Measurements from ENCODE around the gene PDE7B.

PDE7B gene

GRCh38 chr6:135814043-135814442, 37.5 kb upstream of the PDE7B start:
- peak overlapping the region; percentile 31 for H3K27ac ChIP-seq
- TF ChIP-seq ZFX (IDR thresholded peaks at IDR 0.05; ENCODE audit: borderline replicate concordance) = no peak
- TF ChIP-seq CTCF (IDR thresholded peaks at IDR 0.05) = no peak

- TF ChIP-seq CTCF (IDR thresholded peaks at IDR 0.05) = no peak
- TF ChIP-seq ZFX (IDR thresholded peaks at IDR 0.05; ENCODE audit: borderline replicate concordance) = no peak
These were observed 36.3 kb upstream of the PDE7B start for GRCh38 chr6:135815216-135815615.

GRCh38 chr6:135817035-135817434, 34.5 kb upstream of the PDE7B start:
- H3K27ac ChIP-seq = no peak overlapping the region
- TF ChIP-seq CTCF (IDR thresholded peaks at IDR 0.05) (no peak), ZFX (IDR thresholded peaks at IDR 0.05; ENCODE audit: borderline replicate concordance) (no peak)

More at GRCh38 chr6:135815216-135815615, 36.3 kb upstream of the PDE7B start:
- H3K27ac ChIP-seq = no peak overlapping the region

GRCh38 chr6:135819665-135820064, 31.8 kb upstream of the PDE7B start:
- H3K27ac ChIP-seq = no peak overlapping the region
- TF ChIP-seq ZFX (IDR thresholded peaks at IDR 0.05; ENCODE audit: borderline replicate concordance) (no peak), CTCF (IDR thresholded peaks at IDR 0.05) (no peak)

- H3K27ac ChIP-seq = no peak overlapping the region
- TF ChIP-seq ZFX (IDR thresholded peaks at IDR 0.05; ENCODE audit: borderline replicate concordance) = no peak
- no peak for TF ChIP-seq CTCF (IDR thresholded peaks at IDR 0.05)
These were observed 31.2 kb upstream of the PDE7B start for GRCh38 chr6:135820340-135820739.

- no peak overlapping the region for H3K27ac ChIP-seq
- TF ChIP-seq ZFX (IDR thresholded peaks at IDR 0.05; ENCODE audit: borderline replicate concordance) (no peak), CTCF (IDR thresholded peaks at IDR 0.05) (no peak)
These were observed 27.6 kb upstream of the PDE7B start for GRCh38 chr6:135823851-135824250.

- no peak overlapping the region for H3K27ac ChIP-seq
- TF ChIP-seq ZFX (IDR thresholded peaks at IDR 0.05; ENCODE audit: borderline replicate concordance) = no peak
- TF ChIP-seq CTCF (IDR thresholded peaks at IDR 0.05) = no peak
These were observed 25.2 kb upstream of the PDE7B start for GRCh38 chr6:135826236-135826804.

Measured in 22Rv1 (cell line).